Left ventricle myocardium superior (tissue), 1 donor: ENCODE measurements around the gene GALNT2. TPM values are rescaled to one million over a fixed set of nuclear protein-coding genes. Genes with fewer than 3 reads are reported as not detected.

ENCODE experiments used
- ATAC-seq: fragments of 200-7000 bp; cut with Tn5 transposase; one replicate; pipeline ENCODE4 v1.9.1; 2020; ENCODE audit warnings: mild to moderate bottlenecking, moderate library complexity
- DNase-seq: peaks from one replicate; pipeline ENCODE4 v3.0.0-alpha.2; 2020
- intact Hi-C: fragments of 100-400 bp; cut with micrococcal nuclease; formaldehyde crosslinking; loops from one replicate; pipeline ENCODE4 v1.11.0; 2022
- total RNA-seq: library from RNA; stranded (reverse); fragmentation: NEBNext Ultra II Directional; extraction: Animal tissue kit (Norgen Biotek cat#: 25700); gene quantifications from one replicate; pipeline ENCODE4 v1.2.1, GENCODE V29; 2021
- donor health status: DM: no; HTN: yes; CAD: no; lungs with severe emphysema.

Gene GALNT2
- total RNA-seq, 1 donor from 2014 or later = 22.0 TPM

- DNase-seq (no peak), ATAC-seq (peak; percentile 37)
- intact Hi-C loops = no loop called here
These were observed 102.6 kb downstream of the GALNT2 start for GRCh38 chr1:230169454-230170152.

DNA sequence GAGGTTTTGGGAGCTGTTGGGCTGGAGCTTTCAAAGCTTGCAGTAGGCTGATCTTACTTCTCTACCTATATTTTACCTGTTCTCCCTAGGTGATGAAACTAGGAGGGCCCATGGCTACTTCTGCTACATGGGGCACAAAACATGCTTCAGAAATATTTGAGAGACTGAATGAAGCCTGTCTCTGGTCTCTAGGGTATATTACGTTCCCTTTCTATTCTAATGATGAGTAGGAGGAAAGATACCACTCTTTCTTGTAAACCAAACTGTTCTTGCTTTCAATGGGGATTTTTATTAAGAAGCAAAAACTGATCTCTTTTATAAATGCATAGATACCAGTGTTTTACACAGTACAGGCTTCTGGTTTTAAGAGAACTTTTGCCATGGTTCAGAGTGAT is 103.1 kb downstream of the GALNT2 start:
- intact Hi-C loops = no loop called here
- DNase-seq (no peak), ATAC-seq (no peak)

DNA sequence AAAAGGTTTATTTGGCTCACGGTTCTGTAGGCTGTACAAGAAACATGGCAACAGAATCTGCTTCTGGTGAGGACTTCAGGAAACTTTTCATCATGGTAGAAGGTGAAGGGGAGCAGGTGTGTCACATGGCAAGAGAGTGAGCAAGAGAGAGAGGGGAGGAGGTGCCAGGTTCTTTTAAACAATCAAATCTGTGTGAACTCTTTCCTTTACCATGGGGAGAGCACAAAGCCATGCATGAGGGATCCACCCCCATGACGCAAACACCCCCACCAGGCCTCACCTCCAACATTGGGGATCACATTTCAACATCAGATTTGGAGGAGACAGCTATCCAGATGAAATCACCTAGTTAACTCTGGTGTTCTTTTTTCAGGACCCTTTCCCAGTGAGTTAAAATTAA is 103.6 kb downstream of the GALNT2 start:
- intact Hi-C loops = no loop called here
- ATAC-seq = no peak
- no peak for DNase-seq

- intact Hi-C loops = no loop called here
- ATAC-seq (no peak), DNase-seq (no peak)
These were observed 104.4 kb downstream of the GALNT2 start for GRCh38 chr1:230171356-230172015.

DNA sequence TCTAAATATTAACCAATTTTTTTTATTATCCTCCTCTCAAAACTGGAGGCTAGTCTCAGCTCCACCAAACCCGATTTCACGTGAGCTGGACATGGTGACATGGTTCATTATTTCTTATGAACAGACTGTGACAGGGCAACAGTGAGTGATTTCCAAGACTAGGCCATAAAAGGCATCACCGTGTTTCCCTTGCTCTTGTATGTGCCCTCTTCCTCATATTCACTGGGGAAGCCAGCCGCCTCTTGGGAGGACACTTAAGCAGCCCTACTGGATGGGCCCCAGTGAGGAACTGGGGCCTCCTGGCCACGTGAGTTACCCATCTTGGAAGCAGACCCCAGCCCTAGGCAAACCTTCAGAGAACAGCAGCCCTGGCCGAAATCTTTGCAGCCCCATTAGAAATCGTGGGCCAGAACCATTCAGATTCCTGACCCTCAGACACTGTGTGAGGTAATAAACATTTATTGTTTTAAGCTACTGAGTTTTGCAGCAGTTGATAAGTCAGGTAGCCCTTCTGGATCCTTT is 105.0 kb downstream of the GALNT2 start:
- no peak for ATAC-seq
- no peak for DNase-seq
- intact Hi-C loops = no loop called here

DNA sequence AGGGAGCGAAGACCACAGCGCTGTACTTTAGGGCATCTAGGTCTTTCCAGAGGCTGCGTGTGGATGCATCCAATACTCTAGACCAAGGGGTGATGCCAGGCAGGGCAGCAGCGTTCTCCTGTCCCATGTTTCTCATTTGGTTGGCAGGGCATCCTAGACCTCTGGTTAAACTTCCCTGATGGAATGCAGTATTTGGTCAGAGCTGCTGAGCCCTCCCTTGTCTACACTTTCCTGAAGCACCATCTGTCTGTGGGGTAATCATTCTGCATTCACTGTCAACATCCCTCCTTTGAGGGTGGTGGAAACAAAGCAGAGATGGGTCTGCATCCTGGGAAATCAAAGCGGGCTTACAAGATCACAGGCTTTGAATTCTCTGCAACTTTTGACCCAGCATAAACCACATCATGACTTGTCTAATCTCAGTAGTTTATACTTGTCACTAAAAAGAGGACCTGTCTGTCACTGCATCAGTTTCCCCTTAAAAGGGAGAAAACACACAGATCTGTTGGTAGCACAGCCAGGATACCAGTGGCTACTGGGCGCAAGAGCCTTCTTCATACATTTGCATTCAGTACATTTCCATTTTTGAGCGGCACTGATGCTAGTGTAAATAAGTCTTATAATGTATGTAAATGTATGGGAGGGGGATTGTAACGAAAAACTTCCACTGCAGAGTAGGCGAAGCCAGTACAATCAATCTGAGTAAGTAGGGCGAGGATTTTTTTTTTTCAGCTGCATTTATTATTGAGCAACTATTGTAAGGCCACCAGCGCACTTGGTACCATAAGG is 106.3 kb downstream of the GALNT2 start:
- DNase-seq (no peak), ATAC-seq (no peak)
- intact Hi-C loops = no loop called here

DNA sequence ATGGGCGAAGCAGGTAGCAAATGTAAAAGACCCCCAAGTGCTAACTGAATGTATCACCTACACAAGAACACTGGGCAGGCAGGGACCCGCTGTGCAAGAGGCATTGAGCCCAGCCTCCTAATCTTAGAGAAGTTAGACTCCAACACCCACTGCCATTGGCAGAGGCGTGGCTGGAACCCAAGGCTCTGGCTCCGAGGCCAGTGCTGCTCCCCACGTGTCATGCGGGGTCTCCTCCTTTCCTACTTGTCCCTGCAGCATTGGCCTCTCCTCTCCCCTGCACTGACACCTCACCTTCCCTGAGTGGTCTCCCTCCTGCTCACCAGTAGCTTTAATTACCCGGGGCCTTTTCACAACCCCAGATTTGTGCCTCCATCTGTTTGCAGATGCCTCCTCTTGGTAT is 107.0 kb downstream of the GALNT2 start:
- DNase-seq (no peak), ATAC-seq (no peak)
- intact Hi-C loops = no loop called here

- intact Hi-C loops = no loop called here
- DNase-seq = no peak
- no peak for ATAC-seq
These were observed 107.6 kb downstream of the GALNT2 start for GRCh38 chr1:230174471-230175162.

- intact Hi-C loops = no loop called here
These were observed 108.2 kb downstream of the GALNT2 start for GRCh38 chr1:230175163-230175747.

DNA sequence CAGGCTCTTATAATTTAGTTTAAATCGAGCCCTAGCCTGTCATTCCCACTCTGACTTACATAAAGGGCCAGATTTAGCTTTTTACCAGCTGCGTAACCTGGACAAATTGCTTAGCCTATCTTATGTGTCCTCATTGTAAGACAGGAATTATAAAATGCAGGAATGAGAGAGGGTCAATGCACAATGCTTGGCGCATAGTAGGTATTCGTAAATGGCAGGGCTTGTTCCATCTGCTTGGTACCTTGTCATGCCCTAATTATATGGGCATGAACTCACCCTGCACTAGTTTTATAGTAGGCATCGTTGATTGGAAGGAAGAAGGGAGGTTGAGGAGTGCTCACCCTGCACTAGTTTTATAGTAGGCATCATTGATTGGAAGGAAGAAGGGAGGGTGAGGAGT is 108.8 kb downstream of the GALNT2 start:
- ATAC-seq = no peak
- intact Hi-C loops = no loop called here
- no peak for DNase-seq

More at GRCh38 chr1:230175163-230175747, 108.2 kb downstream of the GALNT2 start:
- DNase-seq (no peak), ATAC-seq (no peak)

DNA sequence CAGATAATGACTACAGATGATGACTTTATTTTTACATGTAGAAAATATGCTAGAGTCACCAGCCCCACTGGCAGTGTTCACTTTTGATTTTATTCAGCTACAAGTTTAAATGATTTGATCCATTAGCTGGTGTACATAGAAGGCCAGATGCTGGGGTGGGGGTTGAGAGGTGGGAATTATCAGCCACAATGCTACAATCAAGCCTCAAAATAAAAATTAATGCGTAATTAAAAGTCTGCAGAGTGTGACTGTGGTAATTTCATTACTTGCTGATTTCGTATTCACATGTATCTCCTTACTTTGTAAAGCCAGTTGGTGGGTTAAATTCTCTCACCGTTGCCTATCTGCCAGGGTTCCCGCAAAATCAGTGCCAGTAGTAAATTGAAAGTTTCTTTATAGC is 109.3 kb downstream of the GALNT2 start:
- ATAC-seq (no peak), DNase-seq (no peak)
- intact Hi-C loops = no loop called here

- DNase-seq = peak; percentile 84
- intact Hi-C loops = no loop called here
- peak; percentile 97 for ATAC-seq
These were observed 109.9 kb downstream of the GALNT2 start for GRCh38 chr1:230176871-230177411.

GRCh38 chr1:230179249-230179648 is 112.2 kb downstream of the GALNT2 start:
- DNase-seq = no peak
- intact Hi-C loops = no loop called here
- ATAC-seq = no peak

DNA sequence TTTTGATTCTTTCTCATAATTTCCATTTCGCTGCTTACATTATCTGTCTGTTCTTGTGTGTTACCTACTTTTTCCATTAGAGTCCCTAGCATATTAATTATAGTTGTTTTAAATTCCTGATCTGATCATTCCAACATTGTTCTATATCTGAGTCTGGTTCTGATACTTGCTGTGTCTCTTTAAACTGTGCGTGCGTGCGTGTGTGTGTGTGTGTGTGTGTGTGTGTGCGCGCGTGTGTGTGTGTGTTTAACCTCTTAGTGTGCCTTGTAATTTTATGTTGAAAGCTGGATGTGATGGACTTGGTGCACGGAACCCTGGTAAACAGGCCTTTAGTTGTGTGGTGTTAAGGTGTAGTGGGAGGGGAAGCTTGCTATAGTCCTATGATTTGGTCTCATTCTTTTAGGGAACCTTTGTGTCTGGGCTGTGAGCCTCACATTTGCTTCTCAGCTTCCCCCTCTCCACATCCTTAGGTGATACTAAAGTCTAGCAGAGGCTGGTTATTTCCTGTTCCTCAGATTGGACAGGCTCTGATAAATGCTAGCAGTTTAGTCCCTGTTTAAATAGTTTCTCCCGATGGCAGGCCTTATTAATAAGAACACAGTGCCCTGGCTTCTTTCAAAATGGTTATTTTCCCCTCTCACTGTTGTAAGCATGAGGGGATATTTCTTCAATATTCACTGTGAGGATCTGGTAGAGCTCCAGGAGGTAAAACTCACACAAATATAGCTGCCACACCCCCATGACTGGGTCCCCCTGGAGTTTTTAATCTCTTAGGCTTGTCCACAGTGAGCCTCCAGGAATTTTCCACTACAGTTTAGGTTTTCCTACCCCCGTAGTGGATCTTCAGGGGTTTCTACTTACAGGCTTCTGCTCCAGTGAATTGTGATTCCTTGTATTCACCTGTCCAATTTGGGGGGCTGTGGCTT is 118.3 kb downstream of the GALNT2 start:
- ATAC-seq (peak; percentile 48), DNase-seq (no peak)
- intact Hi-C loops = no loop called here

GRCh38 chr1:230186003-230186863 is 119.2 kb downstream of the GALNT2 start:
- ATAC-seq (peak; percentile 60), DNase-seq (no peak)
- intact Hi-C loops = no loop called here

DNA sequence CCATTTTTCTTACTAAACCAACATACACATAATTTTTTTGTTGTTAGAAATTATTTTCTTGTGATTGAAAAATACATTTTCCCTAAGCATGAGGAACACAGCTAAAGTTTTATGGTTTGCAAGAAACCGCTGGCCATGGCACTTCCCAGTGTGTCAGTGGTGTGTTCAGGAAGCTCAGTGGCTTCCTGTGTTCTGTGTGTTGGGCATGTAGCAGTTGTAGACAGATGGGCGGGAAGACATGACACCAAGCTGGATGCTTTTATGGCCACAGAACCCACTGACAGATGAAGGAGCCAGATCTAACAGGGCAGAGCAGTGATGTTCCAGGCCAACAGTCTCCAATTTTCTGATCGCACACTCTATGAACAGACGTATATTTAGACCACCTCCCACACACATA is 119.8 kb downstream of the GALNT2 start:
- intact Hi-C loops = no loop called here
- ATAC-seq = no peak
- no peak for DNase-seq

DNA sequence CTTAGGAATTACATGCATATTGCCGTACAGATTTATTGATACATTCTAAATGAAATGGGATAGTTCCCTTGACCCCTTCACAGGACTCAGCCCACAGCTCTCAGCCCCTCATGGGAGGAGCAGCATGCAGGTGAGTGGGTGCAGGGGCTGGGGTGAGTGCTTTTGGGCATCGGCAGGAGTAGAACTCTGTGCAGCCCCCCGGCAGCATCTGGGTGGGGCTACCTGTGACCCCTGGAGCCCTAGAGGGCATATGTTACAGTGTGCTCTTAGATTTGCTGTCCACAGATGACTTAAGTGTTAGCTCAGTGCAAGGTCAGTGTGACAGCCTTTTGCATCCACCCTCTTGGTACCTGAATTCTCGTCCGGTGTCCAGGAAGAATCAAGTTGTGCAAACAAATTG is 120.3 kb downstream of the GALNT2 start:
- intact Hi-C loops = no loop called here
- ATAC-seq = no peak
- no peak for DNase-seq
